GM21723 (cell line): ENCODE data around the gene TXLNG.
"Not testable (repeated sequence)": the region's sequence is repeated elsewhere in the genome, so short reads cannot be mapped to it uniquely, and the experiment has no call there.

ENCODE experiments used
- ATAC-seq: cut with Tn5 transposase; IDR thresholded peaks from one replicate; pipeline ENCODE4 v1.9.1; 2021; ENCODE audit warnings: mild to moderate bottlenecking, moderate library complexity; ENCODE audit not compliant: unreplicated experiment

The TXLNG gene

DNA sequence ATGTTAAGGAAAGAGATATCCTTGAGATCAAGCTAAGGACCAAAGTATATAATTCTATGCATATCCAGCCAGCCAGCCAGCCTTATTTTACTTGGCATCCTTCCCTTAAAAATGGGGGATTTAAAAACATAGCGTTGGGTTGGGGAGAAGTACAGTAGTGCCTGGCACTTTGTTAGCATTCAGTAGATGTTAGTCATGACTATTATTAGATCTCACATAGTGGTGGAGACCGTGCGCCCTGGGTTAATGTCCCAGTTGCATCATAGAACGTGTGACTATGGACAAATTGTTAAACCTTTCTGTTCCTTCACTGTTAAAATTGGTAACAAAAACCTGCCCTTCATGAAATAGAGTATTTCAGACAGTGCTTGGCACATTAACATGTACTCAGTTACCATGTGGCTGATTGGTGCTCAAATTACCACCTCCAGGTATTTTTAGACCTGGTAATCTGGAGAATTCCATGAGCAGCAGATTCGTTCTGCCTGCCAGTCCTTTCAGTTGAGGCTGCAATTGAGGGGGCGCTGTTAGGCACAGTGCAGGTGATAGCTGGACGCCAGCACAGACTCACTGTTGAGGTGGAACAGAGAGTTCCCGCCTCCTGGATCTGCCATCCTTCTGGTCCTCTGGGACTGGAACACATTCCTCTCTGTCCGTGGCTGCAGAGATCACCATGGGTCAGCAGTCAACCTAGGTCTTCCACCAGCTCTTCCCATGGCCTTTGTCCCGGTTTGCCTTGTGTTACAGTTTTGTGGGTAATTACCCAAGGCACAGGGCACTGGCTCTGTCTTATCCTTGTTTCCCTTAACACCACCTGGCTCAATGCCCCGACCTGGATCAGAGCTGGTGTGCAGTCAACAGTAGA, 52.2 kb downstream of the TXLNG start:
- no peak for ATAC-seq

GRCh38 chrX:16839219-16839851, 53.1 kb downstream of the TXLNG start:
- no peak for ATAC-seq

DNA sequence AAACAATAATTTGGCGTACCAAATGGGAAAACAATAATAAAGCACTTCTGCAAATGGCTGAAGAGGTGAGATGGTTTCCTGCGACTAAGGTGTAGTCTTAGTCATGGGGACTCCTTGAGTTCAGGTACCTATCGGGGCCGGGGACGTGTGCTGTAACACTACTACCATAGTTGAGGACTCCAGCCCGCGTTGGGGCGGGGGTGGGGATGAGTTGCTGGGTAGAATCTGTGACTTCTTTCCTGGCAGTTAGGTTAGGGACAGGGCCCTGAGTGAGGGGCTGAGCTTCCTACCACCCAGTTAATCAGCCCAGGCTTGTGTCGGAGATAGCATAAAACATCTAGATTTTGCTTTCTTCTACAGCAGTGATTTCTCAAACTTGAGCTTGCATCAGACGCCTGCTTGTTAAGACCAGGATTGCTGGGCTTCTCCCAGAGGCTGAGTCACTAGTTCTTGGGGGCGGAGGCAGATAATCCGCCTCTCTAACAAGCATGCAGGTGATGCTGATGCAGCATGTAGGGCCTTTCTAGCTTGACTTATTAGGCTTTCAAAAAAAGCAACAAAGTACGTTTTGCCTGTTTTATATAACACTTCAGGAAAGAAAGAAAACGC, 53.7 kb downstream of the TXLNG start:
- no peak for ATAC-seq

GRCh38 chrX:16842684-16843083, 56.4 kb downstream of the TXLNG start:
- no peak for ATAC-seq

DNA sequence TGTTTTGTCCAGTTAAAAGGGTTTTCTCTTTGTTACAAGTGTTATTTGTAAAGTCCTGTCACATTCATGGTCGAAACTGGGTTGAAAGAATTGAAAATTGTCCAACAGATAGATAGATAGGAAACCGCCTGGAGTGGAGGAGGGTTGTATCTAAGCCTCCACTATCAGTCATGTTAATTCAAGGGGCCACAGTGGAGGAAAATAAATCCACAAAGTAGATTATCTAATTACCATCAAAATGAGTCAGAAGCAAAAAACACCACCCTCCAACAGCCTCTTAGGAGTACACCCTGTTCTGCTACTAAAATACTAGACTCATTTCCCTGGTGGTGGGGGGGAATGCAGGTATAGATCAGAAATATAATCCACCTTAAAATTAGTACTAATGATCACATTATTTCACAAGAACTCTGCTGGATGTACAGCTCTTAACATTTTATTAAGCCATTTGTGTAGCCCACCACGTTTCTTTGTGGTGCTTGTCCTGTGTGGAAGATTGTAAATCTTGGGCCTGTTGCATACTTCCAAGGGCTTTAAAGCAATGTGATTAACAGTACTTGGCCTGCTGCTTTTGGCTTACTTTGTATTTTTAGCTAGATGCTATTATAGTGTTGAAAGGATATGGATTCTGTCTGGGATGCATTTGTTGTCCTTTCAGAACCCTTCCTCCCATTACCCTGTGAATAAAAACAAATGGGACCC, 57.1 kb downstream of the TXLNG start:
- ATAC-seq: no peak

- ATAC-seq: no peak
Measured at GRCh38 chrX:16845686-16846085, 59.4 kb downstream of the TXLNG start.

DNA sequence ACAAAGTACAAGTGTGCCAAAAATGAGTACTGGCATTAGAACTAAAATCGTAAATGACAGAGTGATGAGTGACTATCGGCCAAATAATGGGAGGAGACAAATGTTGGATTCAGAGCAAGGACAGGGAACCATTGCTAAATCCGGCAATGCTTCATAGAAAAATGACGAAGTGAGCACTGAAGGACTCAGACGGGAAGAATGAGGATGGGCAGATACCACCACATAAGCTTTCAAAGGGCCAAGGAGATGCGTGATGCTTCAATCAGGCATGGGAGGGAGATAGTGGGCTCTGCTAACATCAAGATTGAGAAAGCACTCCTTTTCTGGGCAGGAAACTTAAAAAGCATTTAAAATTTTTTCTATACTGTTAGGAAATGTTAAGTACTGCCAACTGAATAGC, 62.3 kb downstream of the TXLNG start:
- ATAC-seq: no peak

- ATAC-seq: no peak
Measured at GRCh38 chrX:16851421-16851820, 65.2 kb downstream of the TXLNG start.

DNA sequence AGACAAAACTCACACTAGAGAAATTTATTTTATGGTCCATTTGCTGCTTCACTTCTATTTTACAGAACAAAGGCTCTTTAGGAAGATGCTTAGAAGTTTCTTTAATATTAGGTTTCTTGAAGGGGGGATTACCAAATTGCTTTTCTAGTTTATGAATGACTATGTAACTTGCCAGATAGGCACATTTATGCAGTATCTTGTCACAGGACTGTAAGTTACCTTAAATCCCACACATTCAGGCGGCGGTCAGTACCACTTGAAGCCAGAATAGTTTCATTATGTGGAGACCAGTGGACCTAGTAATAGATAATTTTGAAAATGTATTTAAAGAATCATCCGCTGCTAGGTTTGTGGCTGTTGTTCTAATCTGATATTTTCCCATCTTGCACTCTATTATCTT, 65.6 kb downstream of the TXLNG start:
- ATAC-seq: no peak

DNA sequence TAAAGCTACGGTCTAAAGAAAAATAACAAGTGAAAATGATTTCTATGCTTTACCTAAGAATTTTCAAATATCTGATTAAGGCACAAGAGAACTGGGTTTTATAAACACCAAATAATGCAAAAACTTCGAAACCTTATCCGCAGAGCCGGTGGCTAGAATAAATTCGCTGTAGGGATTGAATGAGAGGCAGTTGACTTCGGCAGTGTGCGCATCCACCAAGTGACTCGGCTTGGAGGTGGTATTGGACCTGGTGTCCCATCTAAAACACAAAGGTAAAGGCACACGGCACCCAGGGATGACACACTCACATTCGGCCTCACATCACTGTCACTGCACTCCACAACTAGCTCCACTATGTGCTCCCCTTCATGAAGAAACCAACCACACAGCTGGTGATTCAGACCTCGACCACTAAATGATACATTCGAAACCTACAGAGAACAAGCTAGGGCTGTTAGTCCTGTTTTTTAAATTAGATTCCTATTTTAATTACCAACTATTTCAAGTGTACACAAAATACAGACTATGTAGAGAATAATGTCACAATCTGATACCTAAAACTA, 66.4 kb downstream of the TXLNG start:
- no peak for ATAC-seq

DNA sequence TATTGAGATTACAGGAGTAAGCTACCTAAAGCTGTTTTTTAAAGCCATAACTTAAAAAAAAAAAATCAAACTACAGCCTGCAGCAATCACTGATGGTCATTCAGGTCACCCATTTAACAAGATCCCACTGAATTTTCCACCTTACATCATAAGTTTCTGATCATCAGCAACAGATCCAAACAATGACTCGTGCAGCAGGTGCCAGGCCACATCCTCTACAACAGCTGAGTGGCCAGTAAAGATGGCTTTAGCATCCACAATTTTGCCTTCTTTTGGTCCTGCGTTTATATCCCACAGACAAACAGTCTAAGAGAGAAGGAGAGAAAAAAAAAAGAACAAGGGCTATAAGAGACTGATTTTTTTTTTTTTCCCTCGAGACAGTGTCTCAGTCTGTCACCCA, 67.3 kb downstream of the TXLNG start:
- no peak for ATAC-seq

DNA sequence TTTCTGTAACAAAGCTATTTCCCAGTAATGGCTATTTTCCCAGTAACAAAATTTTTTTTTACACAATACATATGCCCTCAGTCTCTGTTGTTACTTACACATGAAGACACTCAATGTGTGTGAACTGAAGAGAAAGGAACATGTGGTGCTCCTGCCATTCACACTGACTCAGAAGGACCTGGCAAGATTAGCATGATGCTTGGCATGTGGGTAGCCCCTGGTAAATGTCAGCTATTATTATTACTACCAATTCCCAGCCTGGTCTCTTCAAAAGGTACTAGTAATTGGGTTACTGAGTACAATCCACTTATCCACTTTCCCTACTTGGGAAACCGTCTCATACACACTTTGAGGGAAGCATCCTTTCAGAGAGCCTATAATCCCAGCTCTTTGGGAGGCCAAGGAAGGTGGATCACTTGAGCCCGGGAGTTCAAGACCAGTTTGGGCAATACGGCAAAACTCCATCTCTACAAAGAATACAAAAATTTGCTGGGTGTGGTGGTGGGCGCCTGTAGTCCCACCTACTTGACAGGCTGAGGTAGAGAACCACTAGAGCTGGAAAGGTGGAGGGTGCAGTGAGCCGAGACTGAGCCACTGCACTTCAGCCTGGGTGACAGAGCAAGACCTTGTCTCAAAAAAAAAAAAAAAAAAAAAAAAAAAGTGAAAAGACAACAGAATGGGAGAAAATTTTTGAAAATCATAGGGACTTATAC, 69.3 kb downstream of the TXLNG start:
- no peak for ATAC-seq

DNA sequence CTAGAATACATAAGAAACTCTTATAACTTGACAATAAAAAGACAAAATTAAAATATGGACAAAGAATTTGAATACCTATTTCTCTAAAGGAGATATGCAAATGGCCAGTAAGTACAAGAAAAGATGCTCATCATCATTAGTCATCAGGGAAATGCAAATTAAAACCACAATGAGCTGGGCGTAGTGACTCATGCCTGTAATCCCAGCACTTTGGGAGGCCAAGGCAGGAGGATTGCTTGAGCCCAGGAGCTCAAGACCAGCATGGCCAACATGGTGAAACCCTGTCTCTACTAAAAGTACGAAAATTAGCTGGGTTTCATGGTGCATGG, 69.8 kb downstream of the TXLNG start:
- not testable (repeated sequence) for ATAC-seq

- ATAC-seq: no peak
Measured at GRCh38 chrX:16856744-16857143, 70.5 kb downstream of the TXLNG start.

DNA sequence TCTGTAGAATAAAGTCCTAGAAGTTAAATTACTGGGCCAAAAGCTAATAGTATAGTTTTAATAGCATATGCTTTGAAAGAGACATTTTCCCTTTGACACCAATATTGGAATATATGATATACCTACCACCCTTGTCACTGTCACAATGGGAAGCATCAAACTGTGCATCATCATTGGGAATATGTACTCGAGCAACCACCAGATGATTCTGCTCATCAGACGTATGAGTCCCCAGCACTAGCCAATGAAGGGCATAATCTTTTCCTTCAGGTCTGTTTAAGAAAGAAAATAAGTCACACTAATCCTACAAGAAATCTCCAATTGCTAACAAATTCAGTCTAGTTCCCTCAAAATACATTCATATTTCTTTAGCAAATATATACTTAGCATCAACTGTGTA, 76.6 kb downstream of the TXLNG start:
- no peak for ATAC-seq

GRCh38 chrX:16867947-16868346, 81.7 kb downstream of the TXLNG start:
- ATAC-seq: no peak

DNA sequence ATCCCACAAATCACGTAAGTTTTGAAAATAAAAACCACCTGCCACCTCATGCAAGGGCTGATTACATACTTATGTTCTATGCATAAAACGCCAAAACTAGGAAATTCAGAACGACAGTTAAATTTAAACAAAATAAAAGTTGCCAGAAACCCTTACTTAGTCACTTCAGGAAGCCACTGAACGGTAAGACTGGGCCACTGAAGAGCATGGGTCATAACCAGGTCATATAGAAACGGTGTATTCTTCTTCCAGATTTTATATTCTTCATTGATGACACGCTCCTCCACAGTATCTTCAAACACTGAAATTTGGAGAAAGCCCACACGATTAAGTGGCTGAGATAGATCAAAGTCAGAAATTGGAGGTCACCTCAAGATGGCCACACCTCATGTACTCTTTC, 82.7 kb downstream of the TXLNG start:
- ATAC-seq: no peak

DNA sequence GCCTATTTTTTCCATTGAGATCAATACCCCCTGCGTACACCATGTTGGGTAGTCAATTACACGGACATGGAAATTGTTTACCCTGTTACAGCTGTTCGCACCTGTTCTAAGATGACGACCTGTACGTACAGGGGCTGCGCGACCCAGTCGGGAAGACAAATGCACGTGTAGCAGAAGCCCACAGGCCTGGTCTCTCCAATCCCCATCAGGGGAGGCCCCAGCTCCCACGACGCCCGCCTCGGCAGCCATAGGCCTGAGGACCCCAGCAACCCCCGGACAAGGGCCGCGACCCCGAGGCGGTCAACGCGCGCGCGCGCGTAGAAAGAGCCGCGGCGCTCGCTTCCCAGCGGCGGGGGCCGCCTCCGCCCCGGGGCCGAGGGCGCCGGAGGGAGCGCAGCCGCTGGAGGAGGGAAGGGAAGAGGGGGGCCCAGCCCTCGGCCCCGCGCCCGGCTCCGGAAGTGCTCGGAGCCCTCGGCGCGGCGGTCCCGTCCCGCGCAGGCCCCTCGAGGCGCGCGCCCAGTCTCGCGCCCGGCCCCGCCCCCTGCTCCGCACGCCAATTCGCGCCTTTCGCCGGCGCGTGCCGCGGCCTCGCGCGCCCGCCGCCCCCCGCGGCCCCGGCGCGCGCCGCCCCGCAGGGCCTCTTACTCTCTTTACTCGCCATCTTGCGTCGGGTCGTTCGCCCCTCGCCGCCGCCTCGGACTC, 83.3 kb downstream of the TXLNG start:
- peak; percentile 54 for ATAC-seq

GRCh38 chrX:16870095-16870861, 84.0 kb downstream of the TXLNG start, which contains the start of gene RBBP7:
TSS of gene RBBP7 (minus strand) at chrX:16870362. CDS start at chrX:16870053, 309 bp downstream.
- ATAC-seq: peak; percentile 91
